ENCODE results near the gene COL12A1.

COL12A1 gene

DNA sequence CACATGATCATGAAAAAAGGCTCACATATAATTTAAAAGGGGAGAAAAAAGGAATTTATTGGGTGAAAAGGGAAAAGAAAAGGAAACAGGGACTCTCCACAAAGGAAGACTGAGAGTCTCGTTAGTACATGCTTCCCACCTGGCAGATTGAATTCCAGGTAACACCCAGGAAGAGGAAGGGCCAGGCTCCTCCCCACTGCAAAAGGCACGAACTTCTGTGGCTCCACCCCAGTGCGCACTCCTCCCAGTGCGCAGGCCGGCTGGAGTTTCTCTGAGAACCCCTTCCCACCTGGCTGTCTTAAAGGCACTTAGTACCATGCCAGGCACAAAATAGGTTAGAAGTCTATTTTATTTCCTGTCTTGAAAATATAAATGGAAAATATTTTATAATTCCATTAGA lies 129.8 kb downstream of the COL12A1 start:
- Histone ChIP-seq H3K4me3 (ENCODE audit: insufficient read depth, low read depth, low read length) (no peak overlapping the region), H3K9me3 (ENCODE audit: control insufficient read depth, low read length) (no peaks in the 10 kb centered on the region), H3K27me3 (ENCODE audit: control insufficient read depth, insufficient read depth, low read length, poor library complexity, severe bottlenecking) (no peaks in the 10 kb centered on the region), H3K27ac (ENCODE audit: insufficient read depth, low read depth, low read length, poor library complexity, severe bottlenecking) (no peak overlapping the region), H3K36me3 (ENCODE audit: control insufficient read depth, insufficient read depth, low read length) (no peaks in the 10 kb centered on the region), H3K4me1 (ENCODE audit: control insufficient read depth, insufficient read depth, low read length) (no peaks in the 10 kb centered on the region)
- WGBS, 2 experiments: 92 to 95% methylated on average over 5 of the region's 5 CpGs

DNA sequence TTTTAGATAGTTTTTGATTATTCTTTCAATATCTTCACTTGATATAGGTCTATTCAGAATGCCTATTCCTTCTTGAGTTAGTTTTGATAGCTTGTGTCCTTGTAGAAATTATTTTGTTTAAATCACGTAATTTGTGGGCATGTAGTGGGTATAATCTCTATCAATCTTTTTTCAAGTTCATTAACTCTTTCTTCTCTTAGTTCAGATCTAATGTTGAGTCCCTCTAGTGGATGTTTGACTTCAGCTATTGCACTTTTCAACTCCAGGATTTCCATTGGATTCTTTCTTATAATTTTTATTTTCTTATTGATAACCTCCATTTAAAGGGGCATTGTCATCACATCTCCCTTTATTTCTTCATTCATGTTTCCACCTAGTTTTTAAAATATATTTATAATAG lies 135.6 kb downstream of the COL12A1 start:
- Histone ChIP-seq H3K4me1 (ENCODE audit: control insufficient read depth, insufficient read depth, low read length) (no peaks in the 10 kb centered on the region), H3K27ac (ENCODE audit: insufficient read depth, low read depth, low read length, poor library complexity, severe bottlenecking) (no peak overlapping the region), H3K36me3 (ENCODE audit: control insufficient read depth, insufficient read depth, low read length) (no peaks in the 10 kb centered on the region), H3K9me3 (ENCODE audit: control insufficient read depth, low read length) (no peaks in the 10 kb centered on the region), H3K4me3 (ENCODE audit: insufficient read depth, low read depth, low read length) (no peak overlapping the region), H3K27me3 (ENCODE audit: control insufficient read depth, insufficient read depth, low read length, poor library complexity, severe bottlenecking) (no peaks in the 10 kb centered on the region)
- WGBS, 2 experiments: no CpG with 5 or more reads among the region's 1 CpG

DNA sequence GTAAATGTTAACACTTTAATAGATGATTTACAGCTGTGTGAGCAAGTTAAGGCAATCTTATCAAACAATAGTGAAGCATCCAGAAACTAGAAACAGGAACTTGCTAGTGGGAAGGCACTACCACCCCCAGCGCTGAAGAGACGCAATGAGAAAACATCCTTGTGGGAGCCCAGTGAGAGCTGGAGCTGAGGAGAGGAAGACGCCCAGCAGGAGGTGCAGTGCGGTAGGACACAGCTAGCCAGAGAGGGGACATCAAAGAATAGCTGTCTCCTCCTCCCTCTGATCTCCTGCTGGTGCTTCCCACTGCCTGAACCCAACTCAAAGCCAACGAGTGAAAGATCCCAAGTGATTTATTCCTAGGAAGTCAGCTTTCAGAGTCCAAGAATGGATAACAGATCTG lies 140.3 kb downstream of the COL12A1 start:
- WGBS, 2 experiments: 14 to 17% methylated on average over 5 of the region's 5 CpGs
- no peaks in the 10 kb centered on the region for H3K27me3 ChIP-seq (ENCODE audit: control insufficient read depth, insufficient read depth, low read length, poor library complexity, severe bottlenecking)
- no peaks in the 10 kb centered on the region for H3K36me3 ChIP-seq (ENCODE audit: control insufficient read depth, insufficient read depth, low read length)
- H3K4me3 ChIP-seq (ENCODE audit: insufficient read depth, low read depth, low read length): no peak overlapping the region
- no peaks in the 10 kb centered on the region for H3K9me3 ChIP-seq (ENCODE audit: control insufficient read depth, low read length)
- H3K27ac ChIP-seq (ENCODE audit: insufficient read depth, low read depth, low read length, poor library complexity, severe bottlenecking): no peak overlapping the region
- no peaks in the 10 kb centered on the region for H3K4me1 ChIP-seq (ENCODE audit: control insufficient read depth, insufficient read depth, low read length)

DNA sequence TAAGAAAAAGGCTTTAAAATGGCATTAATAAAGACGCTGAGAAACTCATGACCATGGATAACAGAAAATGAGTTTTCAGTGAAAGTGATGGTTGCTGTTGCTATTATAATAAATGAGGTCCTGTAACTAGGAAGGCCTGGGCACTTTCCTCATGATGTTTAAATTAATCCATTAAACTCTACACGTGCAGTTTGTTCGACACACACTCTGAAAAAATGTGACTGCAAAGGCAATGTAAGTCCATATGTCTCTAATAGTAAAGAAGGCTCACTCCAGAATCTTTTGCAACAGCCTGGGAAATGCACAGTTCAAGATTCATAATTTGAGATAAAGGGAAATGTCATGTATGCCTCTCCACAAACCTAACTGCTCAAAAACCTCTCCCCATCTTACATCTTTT lies 153.4 kb downstream of the COL12A1 start:
- H3K9me3 ChIP-seq (ENCODE audit: control insufficient read depth, low read length): no peaks in the 10 kb centered on the region
- H3K27ac ChIP-seq (ENCODE audit: insufficient read depth, low read depth, low read length, poor library complexity, severe bottlenecking): no peak overlapping the region
- H3K4me1 ChIP-seq (ENCODE audit: control insufficient read depth, insufficient read depth, low read length): no peaks in the 10 kb centered on the region
- no peak overlapping the region for H3K4me3 ChIP-seq (ENCODE audit: insufficient read depth, low read depth, low read length)
- no peaks in the 10 kb centered on the region for H3K27me3 ChIP-seq (ENCODE audit: control insufficient read depth, insufficient read depth, low read length, poor library complexity, severe bottlenecking)
- H3K36me3 ChIP-seq (ENCODE audit: control insufficient read depth, insufficient read depth, low read length): no peaks in the 10 kb centered on the region
- WGBS, 2 experiments: 93 to 100% methylated on average over 1 to 3 of the region's 3 CpGs

DNA sequence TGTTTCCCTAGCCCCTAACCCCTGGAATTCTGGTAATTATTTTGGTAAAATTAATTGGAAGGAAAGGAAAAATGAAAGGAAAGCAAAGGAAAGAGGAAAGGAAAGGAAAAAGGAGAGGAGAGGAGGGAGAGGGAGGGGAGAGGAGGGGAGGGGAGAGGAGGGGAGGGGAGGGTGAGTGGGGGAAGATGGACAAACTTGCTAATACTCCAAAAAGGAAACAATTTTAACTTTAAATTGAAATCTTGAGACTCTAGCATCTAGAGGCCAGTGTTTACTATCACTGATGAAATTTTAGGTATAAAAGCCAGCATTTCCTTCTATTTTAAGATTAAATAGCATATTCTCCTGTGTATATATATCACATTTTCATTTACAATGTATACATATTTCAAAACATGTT lies 156.5 kb downstream of the COL12A1 start:
- no peak overlapping the region for H3K4me3 ChIP-seq (ENCODE audit: insufficient read depth, low read depth, low read length)
- H3K27ac ChIP-seq (ENCODE audit: insufficient read depth, low read depth, low read length, poor library complexity, severe bottlenecking): no peak overlapping the region
- no peaks in the 10 kb centered on the region for H3K27me3 ChIP-seq (ENCODE audit: control insufficient read depth, insufficient read depth, low read length, poor library complexity, severe bottlenecking)
- H3K36me3 ChIP-seq (ENCODE audit: control insufficient read depth, insufficient read depth, low read length): no peaks in the 10 kb centered on the region
- H3K4me1 ChIP-seq (ENCODE audit: control insufficient read depth, insufficient read depth, low read length): no peaks in the 10 kb centered on the region
- H3K9me3 ChIP-seq (ENCODE audit: control insufficient read depth, low read length): no peaks in the 10 kb centered on the region

DNA sequence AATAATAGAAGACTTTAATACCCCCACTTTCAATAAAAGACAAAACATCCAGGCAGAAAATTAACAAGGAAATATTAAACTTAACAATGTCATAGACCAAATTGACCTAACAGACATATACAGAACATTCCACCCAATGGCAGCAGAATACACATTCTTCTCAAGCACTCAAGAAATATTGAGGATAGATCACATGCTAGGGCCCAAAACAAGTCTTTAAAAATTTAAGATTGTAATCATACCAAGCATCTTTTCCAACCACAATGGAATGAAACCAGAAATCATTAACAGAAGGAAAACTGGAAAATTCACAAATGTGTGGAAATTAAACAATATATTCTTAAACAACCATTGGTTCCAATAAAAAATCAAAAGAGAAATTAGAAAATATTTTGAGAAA lies 161.0 kb downstream of the COL12A1 start:
- H3K4me1 ChIP-seq (ENCODE audit: control insufficient read depth, insufficient read depth, low read length): no peaks in the 10 kb centered on the region

DNA sequence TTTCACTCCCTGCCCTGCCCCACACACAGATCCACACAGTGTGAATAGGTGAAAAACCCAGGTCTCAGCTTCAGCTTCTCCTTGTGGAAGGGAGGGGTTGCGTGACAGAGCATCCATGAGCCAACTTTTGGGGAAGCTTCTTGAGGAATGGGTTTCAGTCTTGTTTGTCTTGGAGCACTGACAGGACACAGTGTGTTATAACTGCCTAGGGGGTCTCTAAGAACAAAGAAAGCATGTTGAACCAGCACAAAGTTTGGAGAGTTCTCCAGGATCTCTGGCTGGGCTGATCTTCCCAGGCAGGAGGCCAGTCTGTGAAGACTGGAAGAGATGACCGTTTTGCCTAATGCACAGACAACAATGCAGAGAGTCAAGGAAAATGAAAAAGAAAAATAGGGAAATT lies 164.5 kb downstream of the COL12A1 start:
- no peak overlapping the region for H3K4me3 ChIP-seq (ENCODE audit: insufficient read depth, low read depth, low read length)
- no peaks in the 10 kb centered on the region for H3K9me3 ChIP-seq (ENCODE audit: control insufficient read depth, low read length)
- WGBS, 2 experiments: 91 to 94% methylated on average over 2 of the region's 2 CpGs
- H3K27ac ChIP-seq (ENCODE audit: insufficient read depth, low read depth, low read length, poor library complexity, severe bottlenecking): no peak overlapping the region
- H3K4me1 ChIP-seq (ENCODE audit: control insufficient read depth, insufficient read depth, low read length): no peaks in the 10 kb centered on the region
- no peaks in the 10 kb centered on the region for H3K27me3 ChIP-seq (ENCODE audit: control insufficient read depth, insufficient read depth, low read length, poor library complexity, severe bottlenecking)
- H3K36me3 ChIP-seq (ENCODE audit: control insufficient read depth, insufficient read depth, low read length): no peaks in the 10 kb centered on the region

More for the DNA sequence above, 161.0 kb downstream of the COL12A1 start:
- Histone ChIP-seq H3K36me3 (ENCODE audit: control insufficient read depth, insufficient read depth, low read length) (no peaks in the 10 kb centered on the region), H3K4me3 (ENCODE audit: insufficient read depth, low read depth, low read length) (no peak overlapping the region), H3K27ac (ENCODE audit: insufficient read depth, low read depth, low read length, poor library complexity, severe bottlenecking) (no peak overlapping the region), H3K9me3 (ENCODE audit: control insufficient read depth, low read length) (no peaks in the 10 kb centered on the region), H3K27me3 (ENCODE audit: control insufficient read depth, insufficient read depth, low read length, poor library complexity, severe bottlenecking) (no peaks in the 10 kb centered on the region)
